SK-N-SH (cell line): ENCODE measurements around the gene EVC. TPM values are rescaled to one million over a fixed set of nuclear protein-coding genes. Genes with fewer than 3 reads are reported as not detected.
A peak's percentile ranks its signal among the peaks of the same experiment; 100 is the strongest.

Experiments used
- CTCF ChIA-PET: fragments of 300-600, 350-600 bp; formaldehyde crosslinking; extraction: SDS; loops from one replicate; lab custom pipeline; 2021; lab: Yijun Ruan, JAX
- POLR2A ChIA-PET: fragments of 350-600 bp; sonication (Branson Sonifier 250); formaldehyde crosslinking; extraction: SDS; loops from one replicate; lab custom pipeline; 2020; ENCODE audit warnings: antibody characterized with exemption, inconsistent platforms; lab: Yijun Ruan, JAX
- DNase-seq: peaks from one replicate; pipeline ENCODE4 v3.0.0; 2012
- H2AFZ ChIP-seq: fragments of 200-600 bp; sonication (generic); 2 replicates; pipeline ENCODE4 v1.8.1; 2016; ENCODE audit warnings: antibody characterized with exemption, mild to moderate bottlenecking, low read depth
- H3F3A ChIP-seq: fragments of 200-600 bp; sonication (generic); replicated peaks from 2 replicates; pipeline ENCODE3; 2016; ENCODE audit warnings: antibody characterized with exemption, mild to moderate bottlenecking; ENCODE audit not compliant: insufficient read depth
- H3K27ac ChIP-seq, 2 experiments: fragments of 200-500 bp in 1 of 2; fragments of 200-600 bp in 1 of 2; sonication (Bioruptor generic) in 1 of 2; sonication (generic), shearing (Covaris generic) in 1 of 2; 2 replicates each; pipeline versions ENCODE4 v1.5.1 to v1.6.1; 2014 to 2016; ENCODE audit warnings: low read depth in 2 of 2, inconsistent platforms in 1 of 2, low read length in 1 of 2, mild to moderate bottlenecking in 1 of 2, mixed read lengths in 1 of 2
- H3K27me3 ChIP-seq: fragments of 200-600 bp; sonication (generic), shearing (Covaris generic); 2 replicates; pipeline ENCODE4 v1.6.1; 2016; ENCODE audit warnings: mixed run types; ENCODE audit not compliant: insufficient read depth
- H3K36me3 ChIP-seq, 2 experiments: fragments of 200-500 bp in 1 of 2; fragments of 200-600 bp in 1 of 2; sonication (Bioruptor generic) in 1 of 2; sonication (generic) in 1 of 2; replicated peaks in 1 of 2; 2 replicates each; pipeline versions ENCODE3 to v1.5.1; 2014 to 2016; ENCODE audit warnings: low read length in 1 of 2, mild to moderate bottlenecking in 1 of 2; ENCODE audit not compliant: insufficient read depth in 2 of 2, control insufficient read depth in 1 of 2
- H3K4me1 ChIP-seq, 2 experiments: fragments of 200-500 bp in 1 of 2; fragments of 200-600 bp in 1 of 2; sonication (Bioruptor generic) in 1 of 2; sonication (generic), shearing (Covaris generic) in 1 of 2; 2 replicates each; pipeline versions ENCODE4 v1.5.1 to v1.6.1; 2014 to 2016; ENCODE audit warnings: low read depth in 1 of 2, low read length in 1 of 2, mixed run types in 1 of 2; ENCODE audit not compliant: insufficient read depth in 2 of 2, control insufficient read depth in 1 of 2
- H3K4me2 ChIP-seq: fragments of 200-600 bp; sonication (generic), shearing (Covaris generic); 2 replicates; pipeline ENCODE4 v1.6.1; 2017; ENCODE audit warnings: mixed run types
- H3K4me3 ChIP-seq, 2 experiments: fragments of 200-500 bp in 1 of 2; fragments of 200-600 bp in 1 of 2; sonication (Bioruptor generic) in 1 of 2; sonication (generic), shearing (Covaris generic) in 1 of 2; 2 replicates each; pipeline versions ENCODE4 v1.5.1 to v1.8.1; 2014 to 2016; ENCODE audit warnings: low read depth in 2 of 2, inconsistent platforms in 1 of 2, low read length in 1 of 2, mild to moderate bottlenecking in 1 of 2, mixed read lengths in 1 of 2, moderate library complexity in 1 of 2
- H3K79me2 ChIP-seq: fragments of 200-600 bp; sonication (generic); 2 replicates; pipeline ENCODE4 v1.8.1; 2017; ENCODE audit warnings: mild to moderate bottlenecking; ENCODE audit not compliant: insufficient read depth
- H3K9ac ChIP-seq: fragments of 200-600 bp; sonication (generic); 2 replicates; pipeline ENCODE4 v1.6.1; 2017; ENCODE audit warnings: mixed run types
- H3K9me2 ChIP-seq: fragments of 200-600 bp; sonication (generic); 2 replicates; pipeline ENCODE4 v1.6.1; 2017; ENCODE audit warnings: mixed run types
- H3K9me3 ChIP-seq: fragments of 200-600 bp; sonication (generic); 2 replicates; pipeline ENCODE4 v1.6.1; 2017; ENCODE audit warnings: mixed run types, mild to moderate bottlenecking, moderate library complexity
- H4K20me1 ChIP-seq: fragments of 200-600 bp; sonication (generic); 2 replicates; pipeline ENCODE4 v1.6.1; 2017; ENCODE audit warnings: mild to moderate bottlenecking, mixed run types; ENCODE audit not compliant: insufficient read depth
- CHD2 ChIP-seq: fragments of 150-350 bp; IDR thresholded peaks from 2 replicates; pipeline ENCODE4 v1.6.1; 2018; ENCODE audit warnings: low read length; ENCODE audit not compliant: partially characterized antibody
- EZH2phosphoT487 ChIP-seq: fragments of 200-600 bp; sonication (generic); IDR thresholded peaks from 2 replicates; pipeline ENCODE4 v1.6.1; 2017; ENCODE audit warnings: low read depth, mixed run types, mild to moderate bottlenecking, antibody characterized with exemption, moderate library complexity, borderline replicate concordance
- FOSL2 ChIP-seq: IDR thresholded peaks from 2 replicates; pipeline ENCODE4 v1.4.0; 2012; ENCODE audit warnings: low read depth, mild to moderate bottlenecking, moderate library complexity, borderline replicate concordance
- FOXM1 ChIP-seq: IDR thresholded peaks from 2 replicates; pipeline ENCODE4 v1.4.0; 2012; ENCODE audit warnings: low read depth, mild to moderate bottlenecking
- GABPA ChIP-seq: IDR thresholded peaks from 2 replicates; pipeline ENCODE4 v1.4.0; 2012; ENCODE audit warnings: low read depth, mild to moderate bottlenecking
- GATA2 ChIP-seq: sonication (generic); formaldehyde crosslinking; IDR thresholded peaks from 2 replicates; pipeline ENCODE4 v1.5.0; 2020; ENCODE audit warnings: mild to moderate bottlenecking, missing genetic modification reagents
- NFIC ChIP-seq: IDR thresholded peaks from 2 replicates; pipeline ENCODE4 v1.4.0; 2012; ENCODE audit warnings: borderline replicate concordance
- NRF1 ChIP-seq: IDR thresholded peaks from 2 replicates; pipeline ENCODE4 v1.6.1; 2012; ENCODE audit warnings: low read depth, mild to moderate bottlenecking, low read length
- PBX3 ChIP-seq: IDR thresholded peaks from 2 replicates; pipeline ENCODE4; 2012
- POLR2AphosphoS5 ChIP-seq: IDR thresholded peaks from 2 replicates; pipeline ENCODE4 v1.6.1; 2012; ENCODE audit warnings: low read depth, low read length
- RCOR1 ChIP-seq: fragments of 150-350 bp; IDR thresholded peaks from 2 replicates; pipeline ENCODE4 v1.6.1; 2017; ENCODE audit warnings: antibody characterized with exemption, low read length
- RXRA ChIP-seq: IDR thresholded peaks from 2 replicates; pipeline ENCODE4 v1.4.0; 2012; ENCODE audit warnings: low read depth, mild to moderate bottlenecking, borderline replicate concordance
- SMC3 ChIP-seq: IDR thresholded peaks from 2 replicates; pipeline ENCODE4 v1.6.1; 2012; ENCODE audit warnings: low read depth, low read length, improper control_type of control experiment
- TEAD4 ChIP-seq: IDR thresholded peaks from 2 replicates; pipeline ENCODE4 v1.4.0; 2012; ENCODE audit warnings: mild to moderate bottlenecking, borderline replicate concordance; ENCODE audit not compliant: insufficient read depth
- USF1 ChIP-seq: IDR thresholded peaks from 2 replicates; pipeline ENCODE4 v1.4.0; 2012; ENCODE audit warnings: low read depth, borderline replicate concordance
- YY1 ChIP-seq: IDR thresholded peaks from 2 replicates; pipeline ENCODE4 v1.4.0; 2012; ENCODE audit warnings: low read depth, mild to moderate bottlenecking
- ZBTB33 ChIP-seq: IDR thresholded peaks from 2 replicates; pipeline ENCODE4 v1.4.0; 2012; ENCODE audit warnings: low read depth, borderline replicate concordance
- WGBS: methylation state at CpG from one replicate; pipeline ENCODE4 v1.1.6; 2017; ENCODE audit warnings: low lambda C conversion rate; 5-methylcytosine and 5-hydroxymethylcytosine counted together
- polyA plus RNA-seq, 3 experiments: library from polyadenylated mRNA; depleted of rRNA; stranded (reverse); fragments of >200 nt; gene quantifications; 2 replicates each; pipeline ENCODE4 v1.2.3, GENCODE V29; 2012

EVC gene
- polyA plus RNA-seq, 1 of the 3 experiments (the other 2 are of a cell fraction): 3.8 TPM

DNA sequence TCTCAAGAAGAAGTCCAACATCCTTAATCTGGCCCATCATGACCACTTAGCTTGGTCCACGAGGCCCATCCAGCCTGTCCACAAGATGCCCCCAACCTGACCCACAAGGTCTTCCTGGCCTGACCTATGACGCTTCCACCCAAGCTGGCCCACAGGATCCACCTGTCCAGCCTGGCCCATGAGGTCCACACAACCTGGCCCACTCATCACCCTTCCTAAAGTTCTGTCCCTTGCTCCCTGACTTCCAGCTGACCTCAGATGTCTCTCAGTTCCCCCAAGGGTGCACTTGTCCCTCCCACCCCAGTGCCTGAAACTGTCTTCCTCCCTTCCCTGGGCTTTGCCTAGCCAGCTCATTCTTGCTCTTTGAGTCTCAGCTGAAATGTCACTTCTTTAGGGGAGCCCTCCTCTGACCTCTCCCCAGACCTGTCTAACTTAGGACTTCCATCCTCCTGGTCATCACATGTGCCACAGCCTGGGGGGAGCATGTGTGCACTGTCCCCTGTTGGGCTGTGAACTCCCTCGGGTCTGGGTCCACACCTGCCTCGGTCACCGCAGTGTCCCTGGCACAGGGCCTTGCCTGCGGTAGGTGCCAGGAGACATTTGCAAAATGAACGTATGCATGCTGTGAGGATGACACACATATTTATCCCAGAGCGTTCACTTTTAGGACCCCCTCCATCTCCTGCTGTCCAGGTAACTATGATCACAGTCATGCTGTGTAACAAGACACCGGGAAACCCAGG, 61.7 kb downstream of the EVC start:
- Histone ChIP-seq H4K20me1 (no peaks in the 10 kb centered on the region), H3K9ac (no peak overlapping the region)
- CTCF ChIA-PET: no interaction called here
- TF ChIP-seq GATA2 (CRISPR knock-in tag) (no peak), FOSL2 (no peak), USF1 (no peak), GABPA (no peak), CHD2 (no peak), POLR2AphosphoS5 (no peak), PBX3 (no peak), TEAD4 (no peak), RCOR1 (no peak), NRF1 (no peak), ZBTB33 (no peak), RXRA (no peak), NFIC (no peak), YY1 (no peak), FOXM1 (no peak), SMC3 (no peak), EZH2phosphoT487 (no peak)
- TF ChIP-seq, all 33 proteins: peak for 0
- no peaks in the 10 kb centered on the region for H3K27me3 ChIP-seq
- no peaks in the 10 kb centered on the region for H3F3A ChIP-seq
- POLR2A ChIA-PET: no interaction called here
- no peaks in the 10 kb centered on the region for H3K79me2 ChIP-seq
- H3K4me1 ChIP-seq: no peaks in the 10 kb centered on the region; a peak in 1 of 4 replicates
- WGBS: 98% methylated on average over 6 of the region's 9 CpGs
- no peak overlapping the region for H2AFZ ChIP-seq
- H3K4me2 ChIP-seq: no peak overlapping the region
- peaks cover 5% of the 10 kb centered on the region; the same call in 1 of the 2 replicates for H3K9me3 ChIP-seq
- no peaks in the 10 kb centered on the region for H3K9me2 ChIP-seq
- H3K27ac ChIP-seq: peak overlapping the region in 1 of 2 experiments; percentile 34; a peak in 1 of 4 replicates
- H3K36me3 ChIP-seq: peaks cover 3 to 30% of the 10 kb centered on the region in 2 experiments
- H3K4me3 ChIP-seq: no peak overlapping the region
- no peak for DNase-seq
